GM18502 (cell line): ENCODE data around the gene KRTAP5-10.
"Not testable (repeated sequence)": the region's sequence is repeated elsewhere in the genome, so short reads cannot be mapped to it uniquely, and the experiment has no call there.

Experiments
- ATAC-seq: cut with Tn5 transposase; IDR thresholded peaks from one replicate; pipeline ENCODE4 v1.9.1; 2021; ENCODE audit warnings: mild to moderate bottlenecking; ENCODE audit not compliant: unreplicated experiment, poor library complexity

KRTAP5-10 gene

GRCh38 chr11:71565263-71565662 is at the start of gene KRTAP5-10:
KRTAP5-10 (plus strand) TSS chr11:71565563; CDS start chr11:71565588, 25 bp downstream.
- ATAC-seq: no peak

GRCh38 chr11:71518506-71519471 is 46.6 kb upstream of the KRTAP5-10 start:
- no peak for ATAC-seq

- no peak for ATAC-seq
These were observed 45.8 kb upstream of the KRTAP5-10 start for GRCh38 chr11:71519546-71519945.

GRCh38 chr11:71525188-71525937 is 40.0 kb upstream of the KRTAP5-10 start:
- ATAC-seq: no peak

- no peak for ATAC-seq
These were observed 39.3 kb upstream of the KRTAP5-10 start for GRCh38 chr11:71525938-71526495.

- not testable (repeated sequence) for ATAC-seq
These were observed 38.4 kb upstream of the KRTAP5-10 start, which contains the start of gene KRTAP5-7 for GRCh38 chr11:71526796-71527575. KRTAP5-7 (plus strand) TSS chr11:71527267; CDS start chr11:71527301, 34 bp downstream.

- ATAC-seq: no peak
These were observed 37.7 kb upstream of the KRTAP5-10 start for GRCh38 chr11:71527576-71528210.

GRCh38 chr11:71530602-71531001 is 34.8 kb upstream of the KRTAP5-10 start:
- ATAC-seq: no peak

GRCh38 chr11:71532036-71532610 is 33.2 kb upstream of the KRTAP5-10 start:
- no peak for ATAC-seq

- not testable (repeated sequence) for ATAC-seq
These were observed 30.4 kb upstream of the KRTAP5-10 start for GRCh38 chr11:71534711-71535608.

- ATAC-seq: no peak
These were observed 29.5 kb upstream of the KRTAP5-10 start for GRCh38 chr11:71535825-71536224.

GRCh38 chr11:71537537-71537936 is 27.8 kb upstream of the KRTAP5-10 start:
- no peak for ATAC-seq

GRCh38 chr11:71537977-71538665 is 27.2 kb upstream of the KRTAP5-10 start, which contains the start of gene KRTAP5-8:
KRTAP5-8 (plus strand) TSS chr11:71538025; CDS start chr11:71538056, 31 bp downstream.
- not testable (repeated sequence) for ATAC-seq

- ATAC-seq: no peak
These were observed 26.7 kb upstream of the KRTAP5-10 start for GRCh38 chr11:71538666-71538990.

- no peak for ATAC-seq
These were observed 26.3 kb upstream of the KRTAP5-10 start for GRCh38 chr11:71539017-71539416.

GRCh38 chr11:71539971-71540370 is 25.4 kb upstream of the KRTAP5-10 start:
- not testable (repeated sequence) for ATAC-seq

GRCh38 chr11:71540521-71541304 is 24.6 kb upstream of the KRTAP5-10 start:
- peak; percentile 58 for ATAC-seq
